Measurements from ENCODE around the gene ZDHHC23.

ZDHHC23 gene

DNA sequence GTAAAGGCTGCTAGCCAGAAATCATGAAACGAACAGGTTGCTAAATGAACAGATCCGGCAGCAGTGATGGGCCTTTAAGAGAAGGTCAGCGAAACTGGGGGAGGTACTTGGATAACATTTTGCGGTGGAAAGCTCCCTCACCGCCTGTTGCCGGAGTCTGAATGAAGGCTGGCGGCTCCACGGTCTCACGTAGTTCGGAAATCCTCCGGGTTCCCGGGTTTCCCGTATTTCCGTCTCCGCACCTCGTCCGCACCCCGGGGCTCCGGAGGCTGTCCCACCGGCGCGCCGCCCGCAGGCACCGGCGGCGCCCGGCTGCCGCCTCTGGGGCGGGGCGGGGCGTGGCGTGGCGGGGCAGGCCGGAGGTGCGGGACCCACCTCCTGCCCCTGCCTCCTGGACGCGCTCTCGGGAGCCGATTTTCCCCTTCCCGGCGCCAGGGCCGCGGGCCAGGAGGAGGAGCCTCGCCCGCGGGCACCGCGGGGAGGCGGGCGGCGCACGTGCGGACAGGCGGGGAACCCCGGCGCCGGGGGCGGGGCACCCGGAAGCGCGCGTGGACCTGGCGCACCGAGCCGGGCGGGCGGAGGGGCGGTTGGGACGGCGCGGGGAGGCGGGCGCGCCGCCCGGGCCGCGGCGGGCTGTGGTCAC lies at the start of gene ZDHHC23:
Gene ZDHHC23, plus strand, starts transcription at position 642 of the 643 bp plus-strand sequence. CDS start 790 bp downstream, outside the sequence.
- peak; percentile 27 to 47 for DNase-seq (ENCODE audit: low read depth in 2 of 2)

DNA sequence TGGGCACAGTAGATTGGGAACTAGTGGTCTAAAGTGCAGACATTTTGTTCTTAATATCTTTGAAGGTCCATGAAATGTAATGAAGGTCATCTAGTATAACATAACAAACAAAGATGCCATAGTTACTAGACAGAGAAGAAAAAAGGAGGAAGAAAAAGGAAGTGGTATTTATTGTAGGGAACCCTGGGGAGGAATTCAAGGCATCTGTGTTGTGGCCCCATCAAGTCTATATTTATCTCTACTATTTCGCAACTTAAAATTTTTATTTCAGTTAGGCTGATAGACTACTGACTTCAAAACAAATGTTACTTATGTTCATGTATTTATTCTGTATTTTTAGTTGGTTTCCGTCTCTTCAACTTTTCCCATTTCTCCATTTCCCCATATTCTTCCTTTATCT lies 48.9 kb upstream of the ZDHHC23 start:
- no peak for DNase-seq (ENCODE audit: low read depth in 2 of 2)

DNA sequence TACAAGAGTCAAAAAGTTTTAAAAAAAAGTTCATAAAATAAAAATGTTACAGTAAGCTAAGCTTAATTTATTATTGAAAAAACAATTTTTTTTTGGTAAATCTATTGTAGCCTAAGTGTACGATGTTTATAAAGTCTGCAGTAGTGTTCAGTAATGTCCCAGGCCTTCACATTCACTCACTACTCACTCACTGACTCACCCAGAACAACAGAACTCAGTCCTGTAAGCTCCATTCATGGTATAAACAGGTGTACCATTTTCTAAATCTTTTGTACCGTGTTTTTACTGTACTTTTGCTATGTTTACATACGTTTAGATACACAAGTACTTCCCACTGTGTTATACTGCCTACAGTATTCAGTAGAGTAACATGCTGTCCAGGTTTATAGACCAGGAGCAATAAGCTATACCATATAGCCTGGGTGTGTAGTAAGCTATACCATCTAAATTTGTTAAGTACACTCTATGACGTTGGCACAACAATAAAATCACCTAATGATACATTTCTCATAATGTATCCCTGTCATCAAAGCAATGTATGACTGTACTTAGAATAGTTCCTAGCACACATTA lies 41.2 kb upstream of the ZDHHC23 start:
- DNase-seq (ENCODE audit: low read depth in 2 of 2): no peak

GRCh38 chr3:113908133-113908532 lies 39.7 kb upstream of the ZDHHC23 start:
- DNase-seq (ENCODE audit: low read depth in 2 of 2): no peak

GRCh38 chr3:113910966-113911365 lies 36.8 kb upstream of the ZDHHC23 start:
- no peak for DNase-seq (ENCODE audit: low read depth in 2 of 2)

DNA sequence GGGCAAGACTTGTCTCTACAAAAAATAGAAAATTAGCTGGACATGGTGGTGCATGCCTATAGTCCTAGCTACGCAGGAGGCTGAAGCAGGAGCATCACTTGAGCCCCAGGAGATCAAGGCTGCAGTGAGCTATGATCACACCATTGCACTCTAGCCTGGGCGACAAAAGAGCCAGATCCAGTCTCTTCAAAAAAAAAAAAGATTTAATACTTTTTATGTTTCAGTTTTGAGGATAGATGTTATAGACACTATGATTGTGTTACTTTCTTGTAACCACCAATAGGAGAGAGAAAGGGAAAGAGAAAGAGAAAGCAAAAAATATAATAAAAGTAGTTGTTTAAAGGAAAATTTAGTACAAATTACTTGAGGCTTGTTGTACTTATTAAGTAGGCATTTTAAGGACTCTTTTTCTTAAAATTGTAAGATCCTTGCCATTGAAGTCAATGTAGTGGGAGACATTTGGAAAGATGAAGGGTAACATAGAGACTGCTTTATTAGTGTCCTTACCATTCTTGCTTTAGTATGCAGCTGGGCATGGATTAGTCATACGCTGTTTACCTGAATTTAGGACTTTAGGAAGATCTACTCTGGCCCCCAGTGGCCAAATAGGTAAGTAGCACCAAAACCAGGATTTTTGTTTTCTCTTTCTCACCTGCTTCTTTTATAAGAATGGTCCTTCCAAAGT lies 35.1 kb upstream of the ZDHHC23 start:
- DNase-seq (ENCODE audit: low read depth in 2 of 2): no peak

- DNase-seq (ENCODE audit: low read depth in 2 of 2): no peak
Observed at GRCh38 chr3:113914646-113915045, 33.2 kb upstream of the ZDHHC23 start.

DNA sequence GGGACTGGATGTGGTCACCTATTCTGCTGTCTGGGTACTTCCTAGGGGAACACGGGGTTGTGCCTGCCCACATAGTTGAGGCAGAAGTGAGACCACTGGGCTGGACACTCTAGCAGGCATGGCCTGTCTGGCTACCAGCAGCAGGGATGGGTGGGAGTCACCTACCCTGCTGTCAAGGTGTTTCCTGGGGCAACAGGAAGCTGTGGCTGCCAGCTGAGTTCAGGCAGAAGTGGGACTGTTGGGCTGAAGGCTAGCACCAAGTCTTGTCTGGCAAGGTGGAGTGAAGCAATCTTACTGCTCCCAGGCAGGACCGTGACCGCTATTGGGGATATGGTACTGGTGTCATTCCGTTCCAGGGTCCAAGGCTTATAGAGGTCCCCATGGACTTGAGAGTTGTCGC lies 20.3 kb upstream of the ZDHHC23 start:
- no peak for DNase-seq (ENCODE audit: low read depth in 2 of 2)

- no peak for DNase-seq (ENCODE audit: low read depth in 2 of 2)
Observed at GRCh38 chr3:113946831-113947230, 982 bp upstream of the ZDHHC23 start.

DNA sequence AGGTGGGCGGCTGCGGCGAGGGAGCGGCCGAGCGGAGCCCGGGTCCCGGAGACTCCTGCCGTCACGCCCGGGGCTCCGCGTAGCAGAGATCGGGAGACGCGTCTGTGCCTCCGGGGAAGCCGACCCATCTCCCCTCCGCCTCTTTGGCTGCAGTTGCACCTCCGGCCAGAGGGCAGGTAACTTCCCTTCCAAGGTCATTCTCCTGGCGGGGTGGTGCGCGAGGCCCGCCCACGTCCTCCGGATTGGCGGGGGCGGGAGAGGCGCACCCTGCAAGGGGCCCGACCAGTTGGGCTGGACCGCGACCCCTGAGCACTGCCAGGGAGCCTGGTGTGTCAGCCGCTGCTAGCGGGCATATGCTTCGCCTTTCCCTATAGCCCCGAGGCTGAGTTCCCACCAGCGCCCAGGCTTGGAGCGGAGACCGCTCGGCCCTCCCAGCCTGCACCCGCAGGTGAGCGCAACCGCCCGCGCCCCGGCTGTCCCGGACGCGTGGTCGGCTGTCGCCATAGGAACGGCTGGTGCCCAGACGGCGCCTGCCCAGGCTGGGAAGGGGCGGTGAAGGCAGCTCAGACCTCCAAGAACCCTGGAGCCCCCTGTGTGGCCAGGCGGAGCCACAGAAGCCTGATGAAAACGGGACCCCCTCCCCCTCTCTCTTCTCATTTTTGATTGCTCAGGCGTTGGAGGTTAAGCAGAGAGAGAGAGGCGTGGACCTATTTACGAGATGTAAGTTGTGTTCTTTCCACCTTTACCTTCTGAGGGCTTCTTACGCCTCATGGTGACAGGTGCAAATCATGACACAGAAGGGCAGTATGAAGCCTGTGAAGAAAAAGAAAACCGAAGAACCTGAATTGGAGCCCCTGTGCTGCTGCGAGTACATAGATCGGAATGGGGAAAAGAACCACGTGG lies 453 bp downstream of the ZDHHC23 start:
- DNase-seq (ENCODE audit: low read depth in 2 of 2): peak; percentile 8 to 11

DNA sequence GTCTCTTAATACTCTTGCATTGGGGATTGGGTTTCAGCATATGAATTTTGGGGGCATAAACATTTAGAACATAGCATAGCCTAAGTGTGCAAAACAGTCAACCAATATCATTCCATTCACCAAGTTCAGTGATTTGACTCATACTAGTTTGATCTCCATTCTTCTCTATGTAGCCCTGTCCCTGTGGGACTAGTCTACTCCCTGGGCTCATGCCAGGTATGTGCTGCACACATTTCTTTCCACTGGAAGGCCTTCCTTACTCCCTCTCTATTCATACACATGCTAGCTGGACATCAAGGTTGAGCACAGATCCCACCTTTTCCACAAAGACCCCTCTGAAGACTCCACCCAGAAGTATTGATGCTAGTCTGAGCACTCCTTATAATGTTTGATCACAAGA lies 5.1 kb downstream of the ZDHHC23 start:
- no peak for DNase-seq (ENCODE audit: low read depth in 2 of 2)

DNA sequence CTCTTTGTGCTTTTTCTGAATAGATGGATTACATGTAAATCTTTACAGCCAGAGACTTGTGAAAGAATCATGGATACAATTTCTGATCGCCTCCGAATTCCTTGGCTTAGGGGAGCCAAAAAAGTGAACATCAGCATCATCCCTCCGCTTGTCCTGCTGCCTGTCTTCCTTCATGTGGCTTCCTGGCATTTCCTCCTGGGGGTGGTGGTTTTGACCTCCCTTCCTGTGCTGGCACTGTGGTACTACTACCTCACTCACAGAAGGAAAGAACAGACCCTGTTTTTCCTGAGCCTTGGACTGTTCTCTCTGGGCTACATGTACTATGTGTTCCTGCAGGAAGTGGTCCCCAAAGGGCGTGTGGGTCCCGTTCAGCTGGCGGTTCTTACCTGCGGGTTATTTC lies 5.9 kb downstream of the ZDHHC23 start:
- no peak for DNase-seq (ENCODE audit: low read depth in 2 of 2)

DNA sequence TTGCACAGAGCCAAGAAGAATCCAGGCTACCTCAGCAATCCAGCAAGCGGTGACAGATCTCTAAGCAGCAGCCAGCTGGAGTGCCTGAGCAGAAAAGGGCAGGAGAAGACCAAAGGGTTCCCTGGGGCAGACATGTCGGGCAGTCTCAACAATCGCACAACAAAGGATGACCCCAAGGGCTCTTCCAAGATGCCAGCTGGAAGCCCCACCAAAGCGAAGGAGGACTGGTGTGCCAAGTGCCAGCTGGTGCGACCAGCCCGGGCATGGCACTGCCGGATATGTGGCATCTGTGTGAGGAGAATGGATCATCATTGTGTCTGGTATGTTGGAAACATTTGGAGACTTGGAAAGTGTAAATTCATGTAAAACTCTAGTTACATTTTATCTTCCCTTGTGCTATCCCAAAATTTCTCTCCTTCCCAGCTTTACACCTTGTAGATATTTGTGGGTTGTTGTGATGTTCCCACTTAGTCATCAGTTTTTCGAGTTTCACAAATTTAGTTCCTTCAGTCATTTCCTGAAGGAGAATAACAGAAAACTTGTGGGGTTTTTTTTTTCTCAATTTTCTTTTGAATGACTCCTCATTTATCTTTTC lies 6.4 kb downstream of the ZDHHC23 start:
- DNase-seq (ENCODE audit: low read depth in 2 of 2): no peak

GRCh38 chr3:113963879-113964278 lies 16.1 kb downstream of the ZDHHC23 start:
- no peak for DNase-seq (ENCODE audit: low read depth in 2 of 2)

GRCh38 chr3:113966172-113966571 lies 18.4 kb downstream of the ZDHHC23 start:
- DNase-seq (ENCODE audit: low read depth in 2 of 2): no peak

GRCh38 chr3:113968986-113969385 lies 21.2 kb downstream of the ZDHHC23 start:
- DNase-seq (ENCODE audit: low read depth in 2 of 2): no peak

DNA sequence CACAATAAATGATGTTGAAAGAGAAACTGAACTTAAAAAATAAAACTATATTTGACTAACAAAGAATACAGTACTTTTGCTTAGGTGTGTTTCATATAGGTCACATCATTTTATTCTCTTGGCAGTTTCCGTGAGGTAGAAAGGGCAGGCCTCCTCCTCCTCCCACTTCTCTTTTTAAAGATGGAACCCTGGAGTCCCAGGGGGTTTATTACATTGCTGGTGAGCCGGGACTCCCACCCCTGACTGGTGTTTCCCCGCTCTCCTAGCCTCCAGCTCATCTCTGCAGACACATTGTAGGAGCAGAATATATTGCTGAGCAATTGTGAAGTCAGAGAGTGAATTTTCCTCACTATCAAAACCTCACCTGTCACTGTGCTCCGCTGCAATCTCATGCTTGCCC lies 30.0 kb downstream of the ZDHHC23 start:
- no peak for DNase-seq (ENCODE audit: low read depth in 2 of 2)

DNA sequence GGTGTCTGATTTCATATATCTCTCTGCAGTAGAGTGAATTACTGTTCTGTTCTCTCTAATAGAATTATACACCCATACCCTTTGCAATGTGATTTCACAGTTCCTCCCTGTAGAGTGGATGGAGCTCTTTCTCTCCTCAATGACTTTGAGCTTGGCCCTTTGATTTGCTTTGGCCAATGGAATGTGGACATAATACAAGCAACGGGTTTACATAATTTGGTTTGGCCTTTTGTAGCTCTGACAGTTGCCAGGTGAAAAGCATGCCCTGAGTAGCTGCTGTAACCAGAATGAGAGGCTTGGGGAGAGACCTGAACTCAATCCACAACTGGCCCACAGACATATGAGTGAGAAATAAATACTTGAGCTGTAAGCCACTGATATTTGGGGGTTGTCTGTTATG lies 32.1 kb downstream of the ZDHHC23 start:
- DNase-seq (ENCODE audit: low read depth in 2 of 2): no peak

- DNase-seq (ENCODE audit: low read depth in 2 of 2): no peak
Observed at GRCh38 chr3:113981803-113982202, 34.0 kb downstream of the ZDHHC23 start.

DNA sequence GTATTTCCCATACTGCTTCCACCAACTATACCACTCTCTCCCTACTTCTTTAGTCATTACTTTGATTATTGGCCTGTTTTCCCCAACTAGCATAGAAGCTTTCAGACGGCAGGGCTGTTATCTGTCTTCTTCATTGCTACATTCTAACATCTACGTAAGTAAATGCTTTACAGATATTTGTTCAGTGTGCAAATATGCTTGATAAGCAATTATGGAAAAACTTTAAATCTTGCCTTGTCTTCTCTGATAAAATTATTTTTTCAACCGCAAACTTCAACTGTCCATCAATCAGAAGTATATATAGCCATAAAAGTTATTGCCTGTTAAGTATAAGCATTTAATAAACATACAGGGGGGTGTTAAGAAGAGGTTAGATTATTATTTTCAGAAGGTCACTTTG lies 35.7 kb downstream of the ZDHHC23 start:
- no peak for DNase-seq (ENCODE audit: low read depth in 2 of 2)

DNA sequence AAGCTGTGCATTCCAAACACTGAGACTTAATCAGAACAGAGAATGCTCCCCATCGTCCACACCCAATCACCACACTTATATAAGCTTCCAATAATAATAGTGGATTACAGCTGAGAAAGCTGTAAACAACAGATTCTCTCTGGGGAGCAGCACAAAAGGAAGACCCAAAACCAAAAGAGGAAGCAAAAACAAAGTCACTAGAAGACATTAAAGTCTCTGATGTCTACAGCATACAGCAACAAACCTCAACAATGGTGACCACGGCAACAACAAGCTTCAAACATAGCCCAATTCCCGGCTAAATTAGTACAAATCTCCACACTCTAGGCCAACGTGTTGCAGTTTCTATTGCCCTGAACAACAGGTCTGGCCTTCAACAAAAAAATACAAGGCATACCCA lies 37.7 kb downstream of the ZDHHC23 start:
- DNase-seq (ENCODE audit: low read depth in 2 of 2): no peak

GRCh38 chr3:114005481-114005880 lies 57.7 kb downstream of the ZDHHC23 start:
- no peak for DNase-seq (ENCODE audit: low read depth in 2 of 2)

Data from stimulated activated CD4-positive, alpha-beta T cell treated with anti-CD3 and anti-CD28 coated beads, Interleukin-4, amount 100 ng/mL, for 48 hours (primary cell).